Measurements from ENCODE around the gene CHD9NB. TPM values are rescaled to one million over a fixed set of nuclear protein-coding genes. Genes with fewer than 3 reads are reported as not detected.

CHD9NB gene
- total RNA-seq, 1 experiment from 2014 or later = 0.40 TPM

- no peak overlapping the region for H3K4me3 ChIP-seq (ENCODE audit: low read length)
- ChIA-PET POLR2A (ENCODE audit: unreplicated experiment) (no interaction called here), CTCF (no interaction called here)
- intact Hi-C loops (cut with micrococcal nuclease) = no loop called here
- no peaks in the 10 kb centered on the region for H3K9me2 ChIP-seq (replicated peaks; ENCODE audit: low read length)
- H3F3A ChIP-seq (ENCODE audit: low read length, unreplicated experiment) = no peaks in the 10 kb centered on the region
- no peak overlapping the region for H3K9ac ChIP-seq (ENCODE audit: low read length)
- ATAC-seq (no peak), DNase-seq (no peak)
- no peak for TF ChIP-seq CTCF (conservative IDR thresholded peaks at IDR 0.05; ENCODE audit: low read depth, low read length)
- TF ChIP-seq EZH2 (IDR thresholded peaks at IDR 0.05; ENCODE audit: low read length, unreplicated experiment) = no peak
- no peak for TF ChIP-seq EZH2phosphoT487 (IDR thresholded peaks at IDR 0.05; ENCODE audit: borderline replicate concordance, low read length)
- no peaks in the 10 kb centered on the region for H3K27me3 ChIP-seq (ENCODE audit: low read length)
- BruUV-seq (replicated peaks) = no TSS peak
- H3K9me3 ChIP-seq (ENCODE audit: low read length) = no peaks in the 10 kb centered on the region
- H3K4me1 ChIP-seq (ENCODE audit: insufficient read depth, low read length) = no peaks in the 10 kb centered on the region
- H3K27ac ChIP-seq (ENCODE audit: low read length) = no peak overlapping the region
- no peaks in the 10 kb centered on the region for H3K36me3 ChIP-seq (ENCODE audit: low read depth, low read length)
- no peak overlapping the region for H2AFZ ChIP-seq (ENCODE audit: low read length)
- no peaks in the 10 kb centered on the region for H3K79me2 ChIP-seq (ENCODE audit: low read length)
- no peak overlapping the region for H3K4me2 ChIP-seq (ENCODE audit: low read length)
- H4K20me1 ChIP-seq (ENCODE audit: low read length) = no peaks in the 10 kb centered on the region
Measured at GRCh38 chr16:53036066-53036465, 16.6 kb downstream of the CHD9NB start.

GRCh38 chr16:53035176-53035942, 17.3 kb downstream of the CHD9NB start:
- ATAC-seq = no peak
- no peak overlapping the region for H3K27ac ChIP-seq (ENCODE audit: low read length)
- no peaks in the 10 kb centered on the region for H3K9me3 ChIP-seq (ENCODE audit: low read length)
- H3K4me3 ChIP-seq (ENCODE audit: low read length) = no peak overlapping the region
- no peaks in the 10 kb centered on the region for H3K4me1 ChIP-seq (ENCODE audit: insufficient read depth, low read length)
- CTCF ChIA-PET = no interaction called here
- H3F3A ChIP-seq (ENCODE audit: low read length, unreplicated experiment) = no peaks in the 10 kb centered on the region
- POLR2A ChIA-PET (ENCODE audit: unreplicated experiment) = no interaction called here
- no peak for DNase-seq
- TF ChIP-seq CTCF (conservative IDR thresholded peaks at IDR 0.05; ENCODE audit: low read depth, low read length) (no peak), EZH2phosphoT487 (IDR thresholded peaks at IDR 0.05; ENCODE audit: borderline replicate concordance, low read length) (no peak), EZH2 (IDR thresholded peaks at IDR 0.05; ENCODE audit: low read length, unreplicated experiment) (no peak)
- BruUV-seq (replicated peaks) = no TSS peak
- no peak overlapping the region for H3K4me2 ChIP-seq (ENCODE audit: low read length)
- no peaks in the 10 kb centered on the region for H3K9me2 ChIP-seq (replicated peaks; ENCODE audit: low read length)
- H3K27me3 ChIP-seq (ENCODE audit: low read length) = no peaks in the 10 kb centered on the region
- no peak overlapping the region for H2AFZ ChIP-seq (ENCODE audit: low read length)
- intact Hi-C loops (cut with micrococcal nuclease) = no loop called here
- H3K36me3 ChIP-seq (ENCODE audit: low read depth, low read length) = no peaks in the 10 kb centered on the region
- H3K9ac ChIP-seq (ENCODE audit: low read length) = no peak overlapping the region
- no peaks in the 10 kb centered on the region for H4K20me1 ChIP-seq (ENCODE audit: low read length)
- H3K79me2 ChIP-seq (ENCODE audit: low read length) = no peaks in the 10 kb centered on the region

GRCh38 chr16:53034306-53034705, 18.4 kb downstream of the CHD9NB start:
- DNase-seq (no peak), ATAC-seq (no peak)
- Histone ChIP-seq H3K36me3 (ENCODE audit: low read depth, low read length) (no peaks in the 10 kb centered on the region), H3K4me2 (ENCODE audit: low read length) (no peak overlapping the region), H3K27me3 (ENCODE audit: low read length) (no peaks in the 10 kb centered on the region), H3K4me1 (ENCODE audit: insufficient read depth, low read length) (no peaks in the 10 kb centered on the region), H4K20me1 (ENCODE audit: low read length) (no peaks in the 10 kb centered on the region), H3K9me3 (ENCODE audit: low read length) (no peaks in the 10 kb centered on the region), H3K9me2 (replicated peaks; ENCODE audit: low read length) (no peaks in the 10 kb centered on the region), H3K4me3 (ENCODE audit: low read length) (no peak overlapping the region), H2AFZ (ENCODE audit: low read length) (no peak overlapping the region), H3F3A (ENCODE audit: low read length, unreplicated experiment) (no peaks in the 10 kb centered on the region), H3K79me2 (ENCODE audit: low read length) (no peaks in the 10 kb centered on the region), H3K9ac (ENCODE audit: low read length) (no peak overlapping the region), H3K27ac (ENCODE audit: low read length) (no peak overlapping the region)
- ChIA-PET CTCF (no interaction called here), POLR2A (ENCODE audit: unreplicated experiment) (no interaction called here)
- intact Hi-C loops (cut with micrococcal nuclease) = no loop called here
- TF ChIP-seq CTCF (conservative IDR thresholded peaks at IDR 0.05; ENCODE audit: low read depth, low read length) (no peak), EZH2 (IDR thresholded peaks at IDR 0.05; ENCODE audit: low read length, unreplicated experiment) (no peak), EZH2phosphoT487 (IDR thresholded peaks at IDR 0.05; ENCODE audit: borderline replicate concordance, low read length) (no peak)
- BruUV-seq (replicated peaks) = no TSS peak

Measured in PC-3 (cell line).